HG03025 (cell line): ENCODE measurements around the gene PPP4R3A.
"Not testable (repeated sequence)": the region's sequence is repeated elsewhere in the genome, so short reads cannot be mapped to it uniquely, and the experiment has no call there.

Experiments
- ATAC-seq: cut with Tn5 transposase; IDR thresholded peaks from one replicate; pipeline ENCODE4 v1.9.1; 2021; ENCODE audit warnings: mild to moderate bottlenecking, moderate library complexity; ENCODE audit not compliant: unreplicated experiment, low FRiP score

Gene PPP4R3A

GRCh38 chr14:91510171-91511042, at the start of gene PPP4R3A:
PPP4R3A (minus strand) TSS chr14:91510310; CDS start chr14:91509647, 663 bp downstream.
- peak; percentile 74 for ATAC-seq

GRCh38 chr14:91555531-91555930, 45.4 kb upstream of the PPP4R3A start:
- ATAC-seq: no peak

- no peak for ATAC-seq
Measured at GRCh38 chr14:91554535-91555332, 44.6 kb upstream of the PPP4R3A start.

GRCh38 chr14:91548108-91548507, 38.0 kb upstream of the PPP4R3A start:
- ATAC-seq: no peak

GRCh38 chr14:91545946-91546716, 36.0 kb upstream of the PPP4R3A start:
- no peak for ATAC-seq

- ATAC-seq: no peak
Measured at GRCh38 chr14:91545204-91545603, 35.1 kb upstream of the PPP4R3A start.

- ATAC-seq: no peak
Measured at GRCh38 chr14:91536327-91536726, 26.2 kb upstream of the PPP4R3A start.

GRCh38 chr14:91534059-91534458, 23.9 kb upstream of the PPP4R3A start:
- ATAC-seq: not testable (repeated sequence)

- ATAC-seq: no peak
Measured at GRCh38 chr14:91533623-91534022, 23.5 kb upstream of the PPP4R3A start.

- no peak for ATAC-seq
Measured at GRCh38 chr14:91523972-91524371, 13.9 kb upstream of the PPP4R3A start.

- no peak for ATAC-seq
Measured at GRCh38 chr14:91521061-91521640, 11.0 kb upstream of the PPP4R3A start.

GRCh38 chr14:91520138-91520537, 10.0 kb upstream of the PPP4R3A start:
- no peak for ATAC-seq

- ATAC-seq: no peak
Measured at GRCh38 chr14:91519239-91520036, 9.3 kb upstream of the PPP4R3A start.

GRCh38 chr14:91516663-91517388, 6.7 kb upstream of the PPP4R3A start:
- no peak for ATAC-seq

GRCh38 chr14:91515979-91516378, 5.9 kb upstream of the PPP4R3A start:
- ATAC-seq: no peak

- ATAC-seq: no peak
Measured at GRCh38 chr14:91511043-91511383, 903 bp upstream of the PPP4R3A start.

- peak; percentile 32 for ATAC-seq
Measured at GRCh38 chr14:91509878-91510170, 286 bp downstream of the PPP4R3A start.

GRCh38 chr14:91509083-91509877, 830 bp downstream of the PPP4R3A start:
- peak; percentile 18 for ATAC-seq
